Measurements from ENCODE around the gene CYP4X1.
"Not testable (repeated sequence)": the region's sequence is repeated elsewhere in the genome, so short reads cannot be mapped to it uniquely, and the experiment has no call there.

Gene CYP4X1

DNA sequence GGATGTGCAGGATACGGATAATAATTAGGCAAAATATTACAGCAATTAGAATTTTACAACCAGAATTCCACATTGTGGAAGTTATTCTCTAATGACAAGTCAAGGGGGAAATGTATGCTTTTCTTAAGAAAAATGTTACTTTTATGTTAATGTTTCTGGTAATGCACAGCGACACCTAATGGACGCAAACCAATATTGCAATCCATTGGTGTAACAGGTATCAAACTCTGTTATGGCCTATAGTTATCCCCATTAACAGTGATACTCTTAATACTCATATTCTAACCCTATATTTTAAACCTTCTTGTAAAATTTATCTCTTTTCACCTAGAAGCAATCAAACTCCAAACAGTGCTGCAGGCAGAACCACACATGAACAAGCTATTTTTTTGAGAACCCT lies 65.9 kb downstream of the CYP4X1 start:
- FAIRE-seq: not testable (repeated sequence)

DNA sequence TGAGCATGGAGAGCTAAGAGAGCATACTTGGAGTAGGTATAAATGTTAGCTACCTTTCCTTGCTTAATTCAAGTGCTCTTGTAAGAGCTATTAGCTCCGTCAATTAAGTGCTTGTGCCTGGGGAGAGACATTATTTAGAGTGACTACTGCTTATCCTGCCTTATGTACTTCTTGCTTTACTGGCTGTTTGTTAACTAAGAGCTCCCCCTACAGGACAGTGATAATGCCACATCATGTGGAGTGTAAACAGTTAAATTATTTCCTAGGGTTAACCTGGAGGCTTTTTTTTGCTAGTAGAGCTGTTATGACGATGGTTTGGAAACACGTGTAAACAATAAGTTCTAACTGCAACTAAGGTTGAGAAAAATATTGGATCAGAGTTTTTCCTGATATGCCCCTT lies 68.0 kb downstream of the CYP4X1 start:
- not testable (repeated sequence) for FAIRE-seq
